GM12878 (cell line): Measurements from ENCODE around the gene LSP1.

Experiments used
- BCL3 ChIP-seq: IDR thresholded peaks from 2 replicates; pipeline ENCODE4 v1.6.1; 2011; ENCODE audit warnings: borderline replicate concordance, low read depth, mild to moderate bottlenecking, moderate library complexity, low read length; ENCODE audit not compliant: insufficient read depth, poor library complexity, severe bottlenecking
- CBX5 ChIP-seq: sonication (generic); IDR thresholded peaks from 2 replicates; pipeline ENCODE4 v1.6.1; 2016; ENCODE audit warnings: low read depth, moderate library complexity, mild to moderate bottlenecking, inconsistent platforms
- CTCF ChIP-seq, 3 experiments: IDR thresholded peaks in 2 of 3; conservative IDR thresholded peaks in 1 of 3; 2 replicates each; pipeline ENCODE4 v1.5.1; 2011; ENCODE audit warnings: low read depth in 3 of 3, low read length in 3 of 3, mild to moderate bottlenecking in 3 of 3, control low read depth in 2 of 3, moderate library complexity in 2 of 3, inconsistent platforms in 1 of 3, mixed read lengths in 1 of 3; ENCODE audit not compliant: control insufficient read depth in 2 of 3, insufficient read depth in 1 of 3; ENCODE audit errors: extremely low read depth in 1 of 3
- EZH2 ChIP-seq: IDR thresholded peaks from 2 replicates; pipeline ENCODE4 v1.6.1; 2012; ENCODE audit warnings: low read depth, mild to moderate bottlenecking, control low read depth, inconsistent platforms, low read length, borderline replicate concordance; ENCODE audit not compliant: control insufficient read depth
- MAX ChIP-seq: IDR thresholded peaks from 2 replicates; pipeline ENCODE4 v1.6.1; 2012; ENCODE audit warnings: low read depth, low read length, improper control_type of control experiment
- MYC ChIP-seq: IDR thresholded peaks from 2 replicates; pipeline ENCODE4 v1.6.1; 2011; ENCODE audit warnings: mild to moderate bottlenecking, low read length, moderate library complexity, inconsistent platforms; ENCODE audit not compliant: insufficient read depth, insufficient replicate concordance, insufficient read length, severe bottlenecking
- NBN ChIP-seq: fragments of 450-650 bp; IDR thresholded peaks from 2 replicates; pipeline ENCODE4 v1.6.1; 2016
- NR2F1 ChIP-seq: fragments of 450-650 bp; conservative IDR thresholded peaks from 2 replicates; pipeline ENCODE4 v1.6.1; 2017; ENCODE audit warnings: mild to moderate bottlenecking
- POLR2A ChIP-seq: IDR thresholded peaks from 2 replicates; pipeline ENCODE4 v1.6.1; 2011; ENCODE audit warnings: low read depth, mild to moderate bottlenecking, low read length
- POLR2AphosphoS5 ChIP-seq: IDR thresholded peaks from 2 replicates; pipeline ENCODE4 v1.6.1; 2011; ENCODE audit warnings: mild to moderate bottlenecking, low read length, inconsistent platforms
- POU2F2 ChIP-seq: IDR thresholded peaks from 3 replicates; pipeline ENCODE4 v1.6.1; 2011; ENCODE audit warnings: low read depth, mild to moderate bottlenecking, low read length, borderline replicate concordance
- USF2 ChIP-seq: IDR thresholded peaks from 2 replicates; pipeline ENCODE4 v1.6.1; 2011; ENCODE audit warnings: low read depth, low read length, improper control_type of control experiment, borderline replicate concordance
- ZNF274 ChIP-seq: IDR thresholded peaks from one replicate; pipeline ENCODE4 v1.8.0; 2011; ENCODE audit not compliant: insufficient read length, insufficient read depth

- TF ChIP-seq POU2F2: no peak
- TF ChIP-seq EZH2: no peak
- TF ChIP-seq CTCF (IDR thresholded peaks at IDR 0.05 in 2 of 3, conservative IDR thresholded peaks at IDR 0.05 in 1 of 3; ENCODE audit: control insufficient read depth in 2 of 3, extremely low read depth in 1 of 3, insufficient read depth in 1 of 3, low read depth in 3 of 3, low read length in 3 of 3): no peak
- TF ChIP-seq NBN: no peak
- no peak for TF ChIP-seq POLR2AphosphoS5
- no peak for TF ChIP-seq POLR2A
- no peak for TF ChIP-seq MYC
- no peak for TF ChIP-seq USF2
- TF ChIP-seq ZNF274: no peak
- no peak for TF ChIP-seq CBX5
- no peak for TF ChIP-seq NR2F1
- no peak for TF ChIP-seq MAX
- no peak for TF ChIP-seq BCL3
Observed at GRCh38 chr11:1936072-1936780, 83.3 kb downstream of the LSP1 start.
